Natural killer cell (primary cell): Measurements from ENCODE around the gene FRS2. TPM values are rescaled to one million over a fixed set of nuclear protein-coding genes. Genes with fewer than 3 reads are reported as not detected.

Experiments
- ATAC-seq, 3 donors: fragments of 150-1000 bp in 2 of 3; fragments of 200-7000 bp in 1 of 3; cut with Tn5 transposase; 1 replicate in 1 of 3; 2 replicates in 2 of 3; pipeline ENCODE4 v1.10.0; 2021; ENCODE audit warnings: mild to moderate bottlenecking in 2 of 3, moderate library complexity in 2 of 3
- DNase-seq, 2 donors: peaks; one replicate each; pipeline versions ENCODE4 v3.0.0 to v3.0.0-alpha.2; 2013 to 2021; ENCODE audit warnings: mixed read lengths in 1 of 2
- H3K27ac ChIP-seq: one replicate; pipeline ENCODE4 v1.5.1; 2013; ENCODE audit warnings: mild to moderate bottlenecking, low read length
- H3K27me3 ChIP-seq: one replicate; pipeline ENCODE4 v1.6.1; 2013; ENCODE audit warnings: low read length; ENCODE audit not compliant: control insufficient read depth, insufficient read depth
- H3K36me3 ChIP-seq: one replicate; pipeline ENCODE4 v1.6.1; 2013; ENCODE audit warnings: low read length; ENCODE audit not compliant: control insufficient read depth, insufficient read depth
- H3K4me1 ChIP-seq: one replicate; pipeline ENCODE4 v1.6.1; 2013; ENCODE audit warnings: low read length; ENCODE audit not compliant: control insufficient read depth, insufficient read depth
- H3K4me3 ChIP-seq: one replicate; pipeline ENCODE4 v1.5.1; 2013; ENCODE audit warnings: low read length
- H3K9me3 ChIP-seq: one replicate; pipeline ENCODE4 v1.6.1; 2013; ENCODE audit warnings: low read length; ENCODE audit not compliant: control insufficient read depth, insufficient read depth
- H3K27ac Mint-ChIP-seq, 2 donors: one replicate each; pipeline ENCODE4 v1.8.0; 2022; ENCODE audit warnings: mild to moderate bottlenecking in 2 of 2, mixed read lengths in 2 of 2, moderate library complexity in 1 of 2
- H3K27me3 Mint-ChIP-seq, 2 donors: one replicate each; pipeline ENCODE4 v1.8.0; 2022; ENCODE audit warnings: low read depth in 2 of 2, mixed read lengths in 2 of 2
- H3K36me3 Mint-ChIP-seq: one replicate; pipeline ENCODE4 v1.8.0; 2022; ENCODE audit warnings: mixed read lengths
- H3K4me1 Mint-ChIP-seq, 2 donors: one replicate each; pipeline ENCODE4 v1.8.0; 2022; ENCODE audit warnings: mixed read lengths in 2 of 2
- H3K4me3 Mint-ChIP-seq: one replicate; pipeline ENCODE4 v1.8.0; 2022; ENCODE audit warnings: mild to moderate bottlenecking, moderate library complexity, mixed read lengths
- H3K9me3 Mint-ChIP-seq, 2 donors: one replicate each; pipeline ENCODE4 v1.8.0; 2022; ENCODE audit warnings: mixed read lengths in 2 of 2
- CTCF ChIP-seq: fragments of 200-600 bp; IDR thresholded peaks from one replicate; pipeline ENCODE4 v1.8.0; 2022; ENCODE audit warnings: antibody characterized with exemption
- WGBS: methylation state at CpG from one replicate; pipeline ENCODE4 v1.1.7; 2013; ENCODE audit warnings: missing lambda C conversion rate; ENCODE audit not compliant: insufficient coverage; 5-methylcytosine and 5-hydroxymethylcytosine counted together
- intact Hi-C: fragments of 100-400 bp; cut with micrococcal nuclease; formaldehyde crosslinking; loops from one replicate; pipeline ENCODE4 v1.14.2; 2022
- total RNA-seq, 4 donors: library from RNA; stranded (reverse); fragments of 120-200 nt in 1 of 4; gene quantifications; one replicate each; pipeline versions ENCODE4 v1.2.3 to v1.2.4, GENCODE V29; 2013 to 2022

Gene FRS2
- total RNA-seq, 3 donors from 2014 or later (not counting 1 experiment from before 2014, with no cell fraction given), result 25.6 to 33.8 (median 28.2) TPM

GRCh38 chr12:69431591-69432222, 38.5 kb upstream of the FRS2 start:
- Histone ChIP-seq H3K27me3 (no peaks in the 10 kb centered on the region), H3K4me3 (no peak overlapping the region), H3K9me3 (no peaks in the 10 kb centered on the region), H3K36me3 (no peaks in the 10 kb centered on the region), H3K4me1 (no peaks in the 10 kb centered on the region), H3K27ac (no peak overlapping the region)
- no peak for TF ChIP-seq CTCF
- no peak for DNase-seq
- Mint-ChIP-seq H3K36me3 (no peaks in the 10 kb centered on the region), H3K4me1 (no peaks in the 10 kb centered on the region), H3K4me3 (no peak overlapping the region), H3K27ac (no peak overlapping the region), H3K9me3 (no peaks in the 10 kb centered on the region), H3K27me3 (peaks cover 0 to 6% of the 10 kb centered on the region in 2 donors)
- 87% methylated on average over 8 of the region's 8 CpGs for WGBS
- ATAC-seq, result no peak
- intact Hi-C loops, result no loop called here

DNA sequence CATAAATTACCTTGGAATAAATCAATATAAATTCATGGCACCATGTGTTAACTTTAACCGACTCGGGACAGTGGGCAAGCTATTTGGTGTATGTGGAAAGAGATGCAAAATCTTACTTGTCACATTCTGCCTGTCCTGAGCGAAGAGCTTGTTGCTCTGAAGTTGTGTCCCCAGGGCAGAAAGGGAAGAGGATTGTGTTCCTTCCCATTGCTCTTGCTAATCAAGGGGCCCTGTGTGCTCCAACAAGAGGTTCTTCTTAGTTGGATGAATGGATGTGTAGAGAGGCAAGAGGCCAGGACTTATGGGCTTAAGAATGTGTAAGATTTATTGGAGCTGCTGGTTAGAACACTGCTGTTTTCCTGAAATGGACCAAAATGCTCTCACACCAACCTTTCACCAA, 36.5 kb upstream of the FRS2 start:
- Histone ChIP-seq H3K4me3 (no peak overlapping the region), H3K9me3 (no peaks in the 10 kb centered on the region), H3K27ac (no peak overlapping the region), H3K4me1 (no peaks in the 10 kb centered on the region), H3K27me3 (no peaks in the 10 kb centered on the region), H3K36me3 (no peaks in the 10 kb centered on the region)
- peaks cover 0 to 6% of the 10 kb centered on the region in 2 donors for H3K27me3 Mint-ChIP-seq
- H3K4me1 Mint-ChIP-seq, result no peaks in the 10 kb centered on the region
- no peak for TF ChIP-seq CTCF
- intact Hi-C loops, result no loop called here
- H3K4me3 Mint-ChIP-seq, result no peak overlapping the region
- H3K36me3 Mint-ChIP-seq, result no peaks in the 10 kb centered on the region
- ATAC-seq (no peak), DNase-seq (no peak)
- H3K9me3 Mint-ChIP-seq, result no peaks in the 10 kb centered on the region
- 97% methylated on average over 3 of the region's 3 CpGs for WGBS
- H3K27ac Mint-ChIP-seq, result no peak overlapping the region

GRCh38 chr12:69435644-69436043, 34.5 kb upstream of the FRS2 start:
- H3K27me3 ChIP-seq, result no peaks in the 10 kb centered on the region
- WGBS, result 83% methylated on average over 1 of the region's 1 CpG
- Mint-ChIP-seq H3K4me1 (no peaks in the 10 kb centered on the region), H3K36me3 (no peaks in the 10 kb centered on the region), H3K4me3 (no peak overlapping the region), H3K27me3 (peaks cover 0 to 6% of the 10 kb centered on the region in 2 donors), H3K27ac (no peak overlapping the region), H3K9me3 (no peaks in the 10 kb centered on the region)
- intact Hi-C loops, result no loop called here
- H3K9me3 ChIP-seq, result no peaks in the 10 kb centered on the region
- TF ChIP-seq CTCF, result no peak
- no peaks in the 10 kb centered on the region for H3K36me3 ChIP-seq
- H3K4me3 ChIP-seq, result no peak overlapping the region
- no peaks in the 10 kb centered on the region for H3K4me1 ChIP-seq
- H3K27ac ChIP-seq, result no peak overlapping the region
- ATAC-seq (no peak), DNase-seq (no peak)

- no peaks in the 10 kb centered on the region for H3K9me3 ChIP-seq
- H3K27me3 ChIP-seq, result no peaks in the 10 kb centered on the region
- no peaks in the 10 kb centered on the region for H3K36me3 ChIP-seq
- intact Hi-C loops, result no loop called here
- TF ChIP-seq CTCF, result no peak
- no peaks in the 10 kb centered on the region for H3K9me3 Mint-ChIP-seq
- H3K4me3 ChIP-seq, result no peak overlapping the region
- no peaks in the 10 kb centered on the region for H3K4me1 ChIP-seq
- H3K36me3 Mint-ChIP-seq, result no peaks in the 10 kb centered on the region
- DNase-seq, result no peak
- peaks cover 0 to 9% of the 10 kb centered on the region in 2 donors for H3K27me3 Mint-ChIP-seq
- 93% methylated on average over 2 of the region's 2 CpGs for WGBS
- H3K4me1 Mint-ChIP-seq, result no peaks in the 10 kb centered on the region
- no peak overlapping the region for H3K27ac ChIP-seq
- ATAC-seq, result no peak
- H3K27ac Mint-ChIP-seq, result no peak overlapping the region
- no peak overlapping the region for H3K4me3 Mint-ChIP-seq
Measured at GRCh38 chr12:69437073-69437472, 33.1 kb upstream of the FRS2 start.
